DND-41 (cell line): ENCODE data around the gene PDE6B.

ENCODE experiments used
- ATAC-seq: fragments of 200-7000 bp; cut with Tn5 transposase; 3 replicates; pipeline ENCODE4 v1.9.1; 2021; ENCODE audit warnings: low read depth; ENCODE audit not compliant: insufficient read depth
- DNase-seq: peaks from one replicate; pipeline ENCODE4 v3.0.0-alpha.2; 2020
- H2AFZ ChIP-seq: 2 replicates; pipeline ENCODE4 v1.6.0; 2012; ENCODE audit warnings: low read depth, low read length
- H3K27ac ChIP-seq: 2 replicates; pipeline ENCODE4 v1.5.1; 2012; ENCODE audit warnings: low read length, inconsistent platforms
- H3K27me3 ChIP-seq: fragments of 200-600 bp; sonication (generic); 2 replicates; pipeline ENCODE4 v1.6.0; 2012; ENCODE audit warnings: low read length, mild to moderate bottlenecking, inconsistent platforms; ENCODE audit not compliant: insufficient read depth, poor library complexity
- H3K36me3 ChIP-seq: 2 replicates; pipeline ENCODE4 v1.5.1; 2012; ENCODE audit warnings: low read length, inconsistent platforms; ENCODE audit not compliant: insufficient read depth
- H3K4me1 ChIP-seq: 2 replicates; pipeline ENCODE4 v1.5.1; 2012; ENCODE audit warnings: mild to moderate bottlenecking, low read length; ENCODE audit not compliant: insufficient read depth
- H3K4me2 ChIP-seq: 2 replicates; pipeline ENCODE4 v1.6.0; 2012; ENCODE audit warnings: mild to moderate bottlenecking, moderate library complexity, low read length, inconsistent platforms; ENCODE audit not compliant: insufficient read depth
- H3K4me3 ChIP-seq, 2 experiments: fragments of 200-600 bp in 1 of 2; shearing (Covaris generic) in 1 of 2; 2 replicates each; pipeline ENCODE4 v1.5.1; 2012 to 2016; ENCODE audit warnings: inconsistent platforms in 2 of 2, low read length in 2 of 2, mild to moderate bottlenecking in 2 of 2, low read depth in 1 of 2, moderate library complexity in 1 of 2
- H3K79me2 ChIP-seq: 2 replicates; pipeline ENCODE4 v1.6.0; 2012; ENCODE audit warnings: low read length, inconsistent platforms; ENCODE audit not compliant: insufficient read depth
- H3K9ac ChIP-seq: 2 replicates; pipeline ENCODE4 v1.6.0; 2012; ENCODE audit warnings: low read depth, mild to moderate bottlenecking, inconsistent platforms, low read length, moderate library complexity
- H3K9me3 ChIP-seq: 2 replicates; pipeline ENCODE4 v1.5.1; 2012; ENCODE audit warnings: low read length, moderate library complexity, mild to moderate bottlenecking, inconsistent platforms; ENCODE audit not compliant: insufficient read depth, severe bottlenecking
- H4K20me1 ChIP-seq: 2 replicates; pipeline ENCODE4 v1.6.0; 2012; ENCODE audit warnings: low read length; ENCODE audit not compliant: insufficient read depth
- EZH2 ChIP-seq: IDR thresholded peaks from 3 replicates; pipeline ENCODE4 v1.6.1; 2012; ENCODE audit warnings: borderline replicate concordance, low read depth, mild to moderate bottlenecking, moderate library complexity, low read length, inconsistent platforms; ENCODE audit not compliant: severe bottlenecking
- TF ChIP-seq, protein P1 (sequence below): IDR thresholded peaks from 2 replicates; pipeline ENCODE4 v1.5.1; 2012; ENCODE audit warnings: borderline replicate concordance, low read length, moderate library complexity, mild to moderate bottlenecking; ENCODE audit not compliant: poor library complexity, severe bottlenecking; ENCODE audit errors: extremely low read depth

The PDE6B gene

GRCh38 chr4:602559-602942 lies 22.8 kb upstream of the PDE6B start:
- no peaks in the 10 kb centered on the region for H3K9me3 ChIP-seq
- H2AFZ ChIP-seq: no peak overlapping the region
- H3K27me3 ChIP-seq: no peaks in the 10 kb centered on the region
- ATAC-seq (peak; percentile 52; the same call in 1 of the 3 replicates), DNase-seq (no peak)
- no peak overlapping the region for H3K4me2 ChIP-seq
- H4K20me1 ChIP-seq: no peaks in the 10 kb centered on the region
- no peaks in the 10 kb centered on the region for H3K79me2 ChIP-seq
- no peaks in the 10 kb centered on the region for H3K36me3 ChIP-seq
- no peak overlapping the region for H3K9ac ChIP-seq
- H3K4me3 ChIP-seq: no peak overlapping the region
- peaks cover 4% of the 10 kb centered on the region; the same call in 1 of the 2 replicates for H3K4me1 ChIP-seq
- H3K27ac ChIP-seq: no peak overlapping the region
- TF ChIP-seq EZH2: no peak
- TF ChIP-seq, protein P1, sequence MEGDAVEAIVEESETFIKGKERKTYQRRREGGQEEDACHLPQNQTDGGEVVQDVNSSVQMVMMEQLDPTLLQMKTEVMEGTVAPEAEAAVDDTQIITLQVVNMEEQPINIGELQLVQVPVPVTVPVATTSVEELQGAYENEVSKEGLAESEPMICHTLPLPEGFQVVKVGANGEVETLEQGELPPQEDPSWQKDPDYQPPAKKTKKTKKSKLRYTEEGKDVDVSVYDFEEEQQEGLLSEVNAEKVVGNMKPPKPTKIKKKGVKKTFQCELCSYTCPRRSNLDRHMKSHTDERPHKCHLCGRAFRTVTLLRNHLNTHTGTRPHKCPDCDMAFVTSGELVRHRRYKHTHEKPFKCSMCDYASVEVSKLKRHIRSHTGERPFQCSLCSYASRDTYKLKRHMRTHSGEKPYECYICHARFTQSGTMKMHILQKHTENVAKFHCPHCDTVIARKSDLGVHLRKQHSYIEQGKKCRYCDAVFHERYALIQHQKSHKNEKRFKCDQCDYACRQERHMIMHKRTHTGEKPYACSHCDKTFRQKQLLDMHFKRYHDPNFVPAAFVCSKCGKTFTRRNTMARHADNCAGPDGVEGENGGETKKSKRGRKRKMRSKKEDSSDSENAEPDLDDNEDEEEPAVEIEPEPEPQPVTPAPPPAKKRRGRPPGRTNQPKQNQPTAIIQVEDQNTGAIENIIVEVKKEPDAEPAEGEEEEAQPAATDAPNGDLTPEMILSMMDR: peak; percentile 63

- Histone ChIP-seq H3K27me3 (no peaks in the 10 kb centered on the region), H3K36me3 (no peaks in the 10 kb centered on the region), H3K27ac (no peak overlapping the region), H3K9me3 (no peaks in the 10 kb centered on the region), H3K4me1 (peaks cover 4% of the 10 kb centered on the region; the same call in 1 of the 2 replicates), H3K4me2 (no peak overlapping the region), H3K79me2 (no peaks in the 10 kb centered on the region), H4K20me1 (no peaks in the 10 kb centered on the region), H3K9ac (no peak overlapping the region), H3K4me3 (no peak overlapping the region), H2AFZ (no peak overlapping the region)
- peak; percentile 72 for ATAC-seq
- no peak for DNase-seq
- no peak for TF ChIP-seq EZH2
- TF ChIP-seq, protein P1: no peak
Observed at GRCh38 chr4:604131-604530, 21.2 kb upstream of the PDE6B start.

DNA sequence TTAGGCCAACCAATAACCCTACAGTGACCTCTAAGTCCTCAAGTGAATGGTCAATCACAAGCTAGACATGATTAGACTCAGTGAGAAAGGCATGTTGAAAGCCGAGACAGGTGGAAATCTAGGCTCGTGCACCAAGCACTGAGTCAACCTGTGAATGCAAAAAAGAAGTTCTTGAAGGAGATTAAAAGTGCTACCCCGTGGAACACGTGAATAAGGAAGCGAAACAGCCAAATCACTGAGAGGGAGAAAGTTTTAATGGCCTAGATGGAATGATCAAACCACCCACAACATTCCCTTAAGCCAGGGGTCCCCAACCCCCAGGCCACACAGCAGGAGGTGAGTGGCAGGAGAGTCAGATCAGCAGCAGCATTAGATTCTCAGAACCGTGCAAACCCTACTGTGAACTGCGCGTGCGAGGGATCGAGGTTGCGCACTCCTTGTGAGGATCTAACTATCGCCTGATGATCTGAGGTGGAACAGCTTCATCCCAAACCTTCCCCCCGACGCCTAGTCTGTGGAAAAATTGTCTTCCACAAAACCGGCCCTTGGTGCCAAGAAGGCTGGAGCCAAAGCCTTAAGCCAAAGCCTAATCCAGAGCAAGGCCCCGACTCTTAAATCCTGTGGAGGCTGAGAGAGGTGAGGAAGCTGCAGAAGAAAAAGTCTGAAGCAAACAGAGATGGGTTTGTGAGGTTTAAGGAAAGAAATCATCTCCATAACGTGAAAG lies 19.5 kb upstream of the PDE6B start:
- no peak overlapping the region for H3K4me2 ChIP-seq
- H4K20me1 ChIP-seq: no peaks in the 10 kb centered on the region
- H3K4me1 ChIP-seq: peaks cover 4% of the 10 kb centered on the region; the same call in 1 of the 2 replicates
- H2AFZ ChIP-seq: no peak overlapping the region
- no peak overlapping the region for H3K27ac ChIP-seq
- TF ChIP-seq, protein P1: no peak
- TF ChIP-seq EZH2: no peak
- no peak for ATAC-seq
- H3K27me3 ChIP-seq: no peaks in the 10 kb centered on the region
- H3K79me2 ChIP-seq: no peaks in the 10 kb centered on the region
- DNase-seq: no peak
- H3K9ac ChIP-seq: no peak overlapping the region
- no peak overlapping the region for H3K4me3 ChIP-seq
- no peaks in the 10 kb centered on the region for H3K9me3 ChIP-seq
- H3K36me3 ChIP-seq: no peaks in the 10 kb centered on the region
